Sigmoid colon (tissue), 7 donors: ENCODE data around the gene ERP44. TPM values are rescaled to one million over a fixed set of nuclear protein-coding genes. Genes with fewer than 3 reads are reported as not detected.

ENCODE experiments used
- DNase-seq: peaks from one replicate; pipeline ENCODE4 v3.0.0-alpha.2; 2019
- H3K27ac ChIP-seq, 4 donors: fragments of 200-600 bp; sonication (generic); one replicate each; pipeline ENCODE4 v1.5.1; 2016 to 2019; ENCODE audit warnings: mild to moderate bottlenecking in 1 of 4
- H3K27me3 ChIP-seq, 3 donors: fragments of 200-600 bp; sonication (generic); one replicate each; pipeline ENCODE4 v1.5.1; 2019; ENCODE audit warnings: mild to moderate bottlenecking in 1 of 3
- H3K36me3 ChIP-seq, 4 donors: fragments of 200-600 bp; sonication (generic); one replicate each; pipeline ENCODE4 v1.5.1; 2016 to 2019
- H3K4me1 ChIP-seq, 4 donors: fragments of 200-600 bp; sonication (generic); one replicate each; pipeline ENCODE4 v1.5.1; 2017 to 2019
- H3K4me3 ChIP-seq, 4 donors: fragments of 200-600 bp; sonication (generic); one replicate each; pipeline ENCODE4 v1.5.1; 2017 to 2019; ENCODE audit warnings: mild to moderate bottlenecking in 2 of 4, moderate library complexity in 1 of 4
- H3K9me3 ChIP-seq, 4 donors: fragments of 200-600 bp in 3 of 4; sonication (generic) in 3 of 4; one replicate each; pipeline versions ENCODE4 v1.5.1 to v1.6.1; 2013 to 2019
- CTCF ChIP-seq, 4 experiments: fragments of 450-650 bp in 3 of 4; fragments of 200-600 bp in 1 of 4; IDR thresholded peaks; one replicate each; pipeline ENCODE4 v1.5.1; 2016 to 2019; ENCODE audit warnings: antibody characterized with exemption in 4 of 4, mild to moderate bottlenecking in 3 of 4, moderate library complexity in 2 of 4
- EP300 ChIP-seq, 4 donors: sonication (generic); formaldehyde crosslinking; IDR thresholded peaks; one replicate each; pipeline ENCODE4 v1.6.1; 2017; ENCODE audit warnings: antibody characterized with exemption in 4 of 4
- POLR2A ChIP-seq, 2 donors: fragments of 450-650 bp; IDR thresholded peaks; one replicate each; pipeline ENCODE4 v1.6.1; 2016; ENCODE audit warnings: antibody characterized with exemption in 2 of 2, mild to moderate bottlenecking in 2 of 2, moderate library complexity in 2 of 2
- POLR2AphosphoS5 ChIP-seq, 4 donors: sonication (generic); formaldehyde crosslinking; IDR thresholded peaks; one replicate each; pipeline ENCODE4 v1.6.1; 2017; ENCODE audit warnings: antibody characterized with exemption in 4 of 4
- whole genome bisulfite sequencing, 2 donors: extraction: QIAGEN DNeasy Blood & Tissue Kit; methylation state at CpG; one replicate each; pipeline ENCODE4 v1.1.7; 2013; 5-methylcytosine and 5-hydroxymethylcytosine counted together
- intact Hi-C: fragments of 100-400 bp; cut with DNase I; formaldehyde crosslinking; loops from one replicate; pipeline ENCODE4 v1.15.1; 2023
- polyA plus RNA-seq, 3 donors: library from polyadenylated mRNA; stranded (reverse); fragments of 200-250 nt; gene quantifications; one replicate each; pipeline ENCODE4 v1.2.3, GENCODE V29; 2013
- total RNA-seq, 4 donors: library from RNA; depleted of rRNA; stranded (reverse); fragments of >200 nt; gene quantifications; one replicate each; pipeline ENCODE4 v1.1.0, GENCODE V29; 2016
- donor health status: healthy with polysubstance abuse.
- donor health status: Bipolar disorder and iron deficiency.
- donor health status: healthy.

ERP44 gene
- total and polyA plus RNA-seq, 7 donors: 6.6 to 22.1 (median 11.9) TPM

GRCh38 chr9:100131875-100132430 lies 33.2 kb upstream of the ERP44 start:
- H3K27me3 ChIP-seq: no peaks in the 10 kb centered on the region
- no peaks in the 10 kb centered on the region for H3K9me3 ChIP-seq
- H3K4me1 ChIP-seq: no peaks in the 10 kb centered on the region
- TF ChIP-seq CTCF (IDR thresholded peaks at IDR 0.05): no peak
- TF ChIP-seq POLR2AphosphoS5 (IDR thresholded peaks at IDR 0.05): no peak
- no peak for TF ChIP-seq POLR2A (IDR thresholded peaks at IDR 0.05)
- TF ChIP-seq EP300 (IDR thresholded peaks at IDR 0.05): no peak
- H3K4me3 ChIP-seq: no peak overlapping the region
- H3K27ac ChIP-seq: no peak overlapping the region
- whole genome bisulfite sequencing, 2 donors: 73 to 93% methylated on average over 3 of the region's 3 CpGs
- no peak for DNase-seq
- peaks cover 0 to 14% (median 0%) of the 10 kb centered on the region in 4 donors for H3K36me3 ChIP-seq
- intact Hi-C loops: no loop called here

- no peak overlapping the region for H3K4me3 ChIP-seq
- WGBS, 2 donors: 88 to 91% methylated on average over 1 of the region's 1 CpG
- H3K27me3 ChIP-seq: no peaks in the 10 kb centered on the region
- intact Hi-C loops: no loop called here
- no peaks in the 10 kb centered on the region for H3K4me1 ChIP-seq
- TF ChIP-seq POLR2A (IDR thresholded peaks at IDR 0.05): no peak
- no peak for TF ChIP-seq POLR2AphosphoS5 (IDR thresholded peaks at IDR 0.05)
- no peak for TF ChIP-seq CTCF (IDR thresholded peaks at IDR 0.05)
- H3K9me3 ChIP-seq: no peaks in the 10 kb centered on the region
- H3K27ac ChIP-seq: no peak overlapping the region
- DNase-seq: no peak
- peaks cover 0 to 22% (median 0%) of the 10 kb centered on the region in 4 donors for H3K36me3 ChIP-seq
Observed at GRCh38 chr9:100131216-100131615, 32.4 kb upstream of the ERP44 start.

GRCh38 chr9:100129772-100130171 lies 31.0 kb upstream of the ERP44 start:
- no peaks in the 10 kb centered on the region for H3K27me3 ChIP-seq
- H3K36me3 ChIP-seq: peaks cover 0 to 22% (median 0%) of the 10 kb centered on the region in 4 donors
- no peak overlapping the region for H3K4me3 ChIP-seq
- no peak for DNase-seq
- no peaks in the 10 kb centered on the region for H3K9me3 ChIP-seq
- intact Hi-C loops: no loop called here
- H3K27ac ChIP-seq: no peak overlapping the region
- no peak for TF ChIP-seq POLR2A (IDR thresholded peaks at IDR 0.05)
- no peak for TF ChIP-seq POLR2AphosphoS5 (IDR thresholded peaks at IDR 0.05)
- TF ChIP-seq CTCF (IDR thresholded peaks at IDR 0.05): no peak
- TF ChIP-seq EP300 (IDR thresholded peaks at IDR 0.05): no peak
- H3K4me1 ChIP-seq: no peaks in the 10 kb centered on the region

- no peak for DNase-seq
- Histone ChIP-seq H3K4me3 (no peak overlapping the region), H3K36me3 (peaks cover 0 to 11% (median 0%) of the 10 kb centered on the region in 4 donors), H3K27ac (no peak overlapping the region), H3K4me1 (no peaks in the 10 kb centered on the region), H3K27me3 (no peaks in the 10 kb centered on the region), H3K9me3 (no peaks in the 10 kb centered on the region)
- WGBS, 2 donors: 98 to 99% methylated on average over 2 of the region's 2 CpGs
- TF ChIP-seq POLR2A (IDR thresholded peaks at IDR 0.05) (no peak), POLR2AphosphoS5 (IDR thresholded peaks at IDR 0.05) (no peak), EP300 (IDR thresholded peaks at IDR 0.05) (no peak), CTCF (IDR thresholded peaks at IDR 0.05) (no peak)
- intact Hi-C loops: no loop called here
Observed at GRCh38 chr9:100126423-100126822, 27.6 kb upstream of the ERP44 start.

GRCh38 chr9:100125910-100126309 lies 27.1 kb upstream of the ERP44 start:
- Histone ChIP-seq H3K4me1 (no peaks in the 10 kb centered on the region), H3K36me3 (peaks cover 0 to 8% (median 0%) of the 10 kb centered on the region in 4 donors), H3K27me3 (no peaks in the 10 kb centered on the region), H3K27ac (no peak overlapping the region), H3K9me3 (no peaks in the 10 kb centered on the region), H3K4me3 (no peak overlapping the region)
- TF ChIP-seq POLR2AphosphoS5 (IDR thresholded peaks at IDR 0.05): no peak
- no peak for TF ChIP-seq CTCF (IDR thresholded peaks at IDR 0.05)
- TF ChIP-seq POLR2A (IDR thresholded peaks at IDR 0.05): no peak
- TF ChIP-seq EP300 (IDR thresholded peaks at IDR 0.05): no peak
- no peak for DNase-seq
- WGBS, 2 donors: 85 to 93% methylated on average over 2 of the region's 2 CpGs
- intact Hi-C loops: no loop called here
